GM12892 (cell line): ENCODE results near the gene SPINK6. TPM values are rescaled to one million over a fixed set of nuclear protein-coding genes. Genes with fewer than 3 reads are reported as not detected.

Experiments
- DNase-seq: peaks from one replicate; pipeline ENCODE4 v3.0.0; 2011; ENCODE audit not compliant: insufficient read length
- FAIRE-seq: peaks from 2 replicates; lab custom pipeline; 2011; peaks lifted over from hg19 to GRCh38; lab: Jason Lieb, UNC
- POLR2A ChIP-seq: IDR thresholded peaks from 2 replicates; pipeline ENCODE4 v1.6.1; 2011; ENCODE audit warnings: low read depth, low read length, control low read depth
- POLR2AphosphoS5 ChIP-seq: IDR thresholded peaks from 2 replicates; pipeline ENCODE4 v1.6.1; 2011; ENCODE audit warnings: low read depth, low read length, control low read depth
- TAF1 ChIP-seq: IDR thresholded peaks from 2 replicates; pipeline ENCODE4 v1.6.1; 2011; ENCODE audit warnings: low read depth, mild to moderate bottlenecking, control low read depth, low read length, borderline replicate concordance
- polyA plus RNA-seq: library from polyadenylated mRNA; unstranded; fragments of >200 nt; gene quantifications from one replicate; pipeline ENCODE4 v1.2.1, GENCODE V29; 2012; ENCODE audit warnings: missing spikeins, inconsistent platforms; ENCODE audit not compliant: missing spikeins

The SPINK6 gene
- polyA plus RNA-seq = not detected

DNA sequence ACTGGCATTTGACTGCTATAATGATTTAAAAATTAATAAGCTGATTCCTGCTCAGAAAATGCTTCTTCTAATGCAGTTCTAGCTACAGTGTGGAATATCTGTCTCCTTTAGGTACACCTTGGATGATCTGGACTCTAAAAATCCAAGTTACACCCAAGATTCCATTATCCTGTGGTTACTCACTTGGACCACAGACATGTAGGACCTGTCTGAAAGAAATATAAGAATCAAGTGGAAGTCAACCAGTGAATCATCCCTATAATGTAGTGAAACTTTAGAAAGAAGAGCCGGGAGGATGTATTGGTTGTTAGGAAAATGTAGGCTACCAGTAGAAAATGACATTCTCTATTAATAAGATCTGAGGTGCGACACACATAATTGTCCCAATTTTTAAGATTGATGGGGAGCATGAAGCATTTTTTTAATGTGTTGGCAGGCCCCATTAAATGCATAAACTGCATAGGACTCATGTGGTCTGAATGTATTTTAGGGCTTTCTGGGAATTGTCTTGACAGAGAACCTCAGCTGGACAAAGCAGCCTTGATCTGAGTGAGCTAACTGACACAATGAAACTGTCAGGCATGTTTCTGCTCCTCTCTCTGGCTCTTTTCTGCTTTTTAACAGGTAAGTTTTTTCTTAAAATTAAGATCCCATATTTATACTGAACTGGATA is at the start of gene SPINK6:
TSS of gene SPINK6 (plus strand) at position 512 of the 673 bp plus-strand sequence. CDS start at position 567, 55 bp downstream.
- DNase-seq = no peak
- FAIRE-seq = no peak
- TF ChIP-seq POLR2A (no peak), POLR2AphosphoS5 (no peak), TAF1 (no peak)

GRCh38 chr5:148156609-148157008 is 46.2 kb upstream of the SPINK6 start:
- TF ChIP-seq POLR2AphosphoS5 (no peak), POLR2A (no peak), TAF1 (no peak)
- no peak for DNase-seq
- FAIRE-seq = no peak

GRCh38 chr5:148162038-148162437 is 40.8 kb upstream of the SPINK6 start:
- TF ChIP-seq POLR2AphosphoS5 = no peak
- DNase-seq (no peak), FAIRE-seq (no peak)

DNA sequence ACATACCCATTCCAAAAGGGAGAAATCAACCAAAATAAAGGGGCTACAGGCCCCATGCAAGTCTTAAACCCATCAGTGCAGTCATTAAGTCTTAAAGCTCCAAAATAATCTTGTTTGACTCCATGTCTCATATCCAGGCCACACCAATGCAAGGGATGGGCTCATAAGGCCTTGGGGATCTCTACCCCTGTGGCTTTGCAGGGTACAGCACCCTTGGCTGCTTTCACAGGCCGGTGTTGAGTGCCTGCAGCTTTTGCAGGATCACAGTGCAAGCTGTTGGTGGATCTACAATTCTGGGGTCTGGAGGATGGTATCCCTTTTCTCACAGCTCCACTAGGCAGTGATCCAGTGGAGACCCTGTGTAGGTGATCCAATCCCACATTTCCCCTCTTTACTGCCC is 39.5 kb upstream of the SPINK6 start:
- FAIRE-seq = no peak

DNA sequence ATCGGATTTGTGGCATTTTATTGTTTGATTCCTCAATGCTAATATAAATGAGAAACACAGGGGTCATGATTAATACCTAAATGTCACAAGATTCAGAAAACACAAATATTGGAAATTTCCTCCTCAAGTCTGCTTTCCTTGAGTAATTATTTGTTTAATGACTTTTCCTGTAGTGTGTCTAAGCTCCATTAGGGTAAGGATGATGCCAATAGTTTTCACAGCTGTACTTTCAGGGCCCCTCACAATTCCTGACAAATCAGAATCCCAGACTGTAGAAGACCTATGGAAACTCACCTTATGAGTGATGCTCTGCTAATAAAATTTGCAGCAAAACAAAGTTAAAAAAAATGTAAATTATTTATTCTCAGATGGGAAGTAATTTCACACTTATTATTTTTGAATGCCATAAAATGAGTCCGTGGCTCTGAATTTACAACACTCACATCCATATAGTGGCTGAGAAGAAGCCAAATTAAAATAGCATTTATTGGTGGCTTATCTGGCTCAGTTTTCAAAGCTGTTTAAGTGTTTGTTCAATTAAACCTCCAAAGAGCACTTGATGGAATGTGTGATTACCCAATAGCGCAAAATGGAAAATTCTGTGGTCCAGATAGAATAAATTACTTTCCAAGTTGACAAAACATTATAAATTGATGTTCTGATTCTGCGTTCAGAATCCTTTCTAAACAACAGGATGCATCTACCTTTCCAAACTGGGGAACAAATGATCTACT is 36.1 kb upstream of the SPINK6 start:
- FAIRE-seq (no peak), DNase-seq (no peak)
- TF ChIP-seq TAF1 (no peak), POLR2AphosphoS5 (no peak), POLR2A (no peak)

More for the DNA sequence above, 39.5 kb upstream of the SPINK6 start:
- TF ChIP-seq POLR2A (no peak), TAF1 (no peak), POLR2AphosphoS5 (no peak)
- DNase-seq = no peak

GRCh38 chr5:148168246-148168645 is 34.6 kb upstream of the SPINK6 start, which contains the start of gene SPINK14:
Gene SPINK14 (plus strand): TSS chr5:148168546. CDS start chr5:148169733, 1,187 bp downstream.
- DNase-seq (no peak), FAIRE-seq (no peak)
- TF ChIP-seq POLR2A (no peak), TAF1 (no peak), POLR2AphosphoS5 (no peak)

- TF ChIP-seq POLR2A (no peak), TAF1 (no peak)
- no peak for DNase-seq
- no peak for FAIRE-seq
Measured at GRCh38 chr5:148172377-148172776, 30.5 kb upstream of the SPINK6 start.

DNA sequence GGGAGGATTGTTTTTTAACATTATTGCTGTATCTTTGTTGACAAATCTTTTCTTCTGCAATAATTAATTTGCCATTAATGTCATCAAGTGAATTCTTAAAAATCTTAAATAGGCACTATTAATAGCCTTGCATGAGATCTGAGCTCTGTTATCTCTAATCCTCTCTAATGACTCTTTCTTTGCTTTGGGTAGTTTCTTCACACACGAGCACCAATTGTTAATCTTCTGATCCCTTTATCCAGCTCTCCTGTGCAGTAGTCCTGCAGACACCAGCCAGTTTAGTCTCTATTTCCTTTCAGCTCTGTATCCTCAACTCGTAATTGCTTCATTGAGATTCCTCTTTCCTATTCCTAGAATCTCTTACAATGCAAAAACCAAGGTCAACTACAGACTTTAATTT is 26.4 kb upstream of the SPINK6 start:
- FAIRE-seq (no peak), DNase-seq (no peak)
- no peak for TF ChIP-seq POLR2A
- no peak for TF ChIP-seq POLR2AphosphoS5
- TF ChIP-seq TAF1 = no peak

GRCh38 chr5:148177207-148177606 is 25.6 kb upstream of the SPINK6 start:
- TF ChIP-seq POLR2AphosphoS5 (no peak), TAF1 (no peak), POLR2A (no peak)
- FAIRE-seq (no peak), DNase-seq (no peak)

DNA sequence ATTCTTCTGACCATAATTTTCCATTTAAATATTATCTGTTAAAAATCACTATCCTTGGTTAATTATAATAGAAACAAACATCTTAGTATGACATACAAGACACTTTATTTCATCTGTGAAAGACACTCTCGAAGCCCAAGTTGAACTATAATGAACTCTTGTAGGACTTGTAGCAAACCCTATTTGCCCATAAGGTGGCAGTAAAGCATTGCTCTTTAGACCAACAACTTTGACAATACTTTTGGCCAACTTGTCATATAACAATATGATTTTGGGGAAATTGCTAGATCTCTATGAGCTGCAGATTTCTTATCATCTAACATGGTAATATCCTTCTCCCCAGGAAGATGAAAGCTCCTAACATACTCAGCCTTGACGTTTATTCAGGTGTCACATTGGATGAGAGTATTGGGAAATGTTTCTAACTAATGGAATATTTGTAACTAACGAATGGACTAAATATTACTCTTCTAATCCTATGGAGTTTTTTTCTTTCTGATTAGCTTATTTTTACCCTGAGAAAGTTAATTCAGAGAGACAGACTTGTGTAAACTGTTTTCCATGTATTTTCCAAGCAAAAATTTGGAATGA is 23.5 kb upstream of the SPINK6 start:
- DNase-seq (no peak), FAIRE-seq (peak; percentile 74)
- TF ChIP-seq TAF1 = no peak
- TF ChIP-seq POLR2A = no peak
- no peak for TF ChIP-seq POLR2AphosphoS5

GRCh38 chr5:148186248-148187003 is 16.4 kb upstream of the SPINK6 start:
- FAIRE-seq = no peak

More at GRCh38 chr5:148186248-148187003, 16.4 kb upstream of the SPINK6 start:
- TF ChIP-seq POLR2A (no peak), TAF1 (no peak), POLR2AphosphoS5 (no peak)
- DNase-seq = no peak
